Left colon (tissue), 2 donors: ENCODE measurements around the gene CHRNB4. TPM values are rescaled to one million over a fixed set of nuclear protein-coding genes. Genes with fewer than 3 reads are reported as not detected.

Experiments
- ATAC-seq: fragments of 200-7000 bp; cut with Tn5 transposase; one replicate; pipeline ENCODE4 v1.9.1; 2020; ENCODE audit warnings: mild to moderate bottlenecking, moderate library complexity
- DNase-seq, 2 donors: peaks; one replicate each; pipeline ENCODE4 v3.0.0-alpha.2; 2020
- intact Hi-C, 2 donors: fragments of 100-400 bp; cut with DNase I in 1 of 2; cut with micrococcal nuclease in 1 of 2; formaldehyde crosslinking; loops; one replicate each; pipeline versions ENCODE4 v1.11.2 to v1.14.0; 2022; cut with DNase I, micrococcal nuclease
- total RNA-seq, 2 donors: library from RNA; stranded (reverse); fragmentation: NEBNext Ultra II Directional; extraction: Animal tissue kit (Norgen Biotek cat#: 25700); gene quantifications; one replicate each; pipeline ENCODE4 v1.2.1, GENCODE V29; 2021
- donor health status: DM: no; HTN: no; CAD: no.
- donor health status: DM: yes; HTN: yes; CAD: no.

The CHRNB4 gene
- total RNA-seq, 2 donors from 2014 or later: 0.25 TPM; not detected in 1

GRCh38 chr15:78637776-78638435 is 3.1 kb downstream of the CHRNB4 start:
- no peak for ATAC-seq
- no peak for DNase-seq
- intact Hi-C loops: no loop called here

- ATAC-seq: no peak
- no peak for DNase-seq
- intact Hi-C loops: no loop called here
Measured at GRCh38 chr15:78636378-78636859, 4.6 kb downstream of the CHRNB4 start.

- ATAC-seq: no peak
- DNase-seq: no peak
- intact Hi-C loops: no loop called here
Measured at GRCh38 chr15:78635346-78635745, 5.7 kb downstream of the CHRNB4 start.

DNA sequence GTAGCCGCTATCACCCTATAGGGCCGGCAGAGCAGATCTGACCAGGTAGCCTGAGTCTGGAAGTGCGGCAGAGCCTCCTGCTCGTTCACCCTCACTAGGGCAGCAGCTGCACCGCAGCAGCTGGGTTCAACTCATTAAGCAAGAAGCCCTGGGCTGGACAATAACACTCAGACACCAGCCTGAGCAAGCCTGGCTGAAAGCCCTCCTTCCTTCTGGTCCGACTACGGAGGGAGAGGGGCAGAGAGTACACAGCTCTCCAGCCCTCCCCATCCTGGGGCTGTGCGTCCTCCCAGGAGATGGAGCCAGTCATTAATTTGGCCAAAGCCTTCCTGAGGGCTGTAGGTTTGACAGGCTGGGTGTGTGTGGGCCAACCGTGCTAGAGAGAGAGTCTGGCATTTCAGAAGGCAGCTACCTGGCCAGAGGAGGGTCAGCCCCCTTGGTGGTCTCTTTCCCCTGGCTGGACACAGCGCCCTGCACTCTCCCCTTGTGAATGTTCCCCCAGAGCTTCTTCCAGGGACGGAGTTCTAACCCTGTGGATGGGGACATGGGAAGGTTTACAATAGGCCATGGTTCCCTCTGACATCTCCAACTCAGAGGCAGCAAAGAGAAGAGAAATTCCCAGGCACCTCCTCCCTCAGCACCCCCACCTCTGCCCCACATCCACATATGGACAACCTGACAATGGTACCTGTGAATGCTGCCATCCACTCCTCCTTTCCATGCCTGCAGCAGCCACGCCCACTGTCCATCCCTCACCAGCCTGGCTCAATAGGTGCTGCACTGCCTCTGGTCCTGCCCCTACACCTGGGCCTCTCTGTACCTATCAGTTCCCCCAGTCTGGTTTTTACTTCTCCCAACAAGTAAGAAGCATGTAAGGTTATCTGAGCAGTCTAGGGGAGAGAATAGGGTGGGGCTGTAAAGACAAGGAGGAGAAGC is 6.5 kb downstream of the CHRNB4 start:
- intact Hi-C loops: no loop called here
- DNase-seq: no peak
- ATAC-seq: no peak

- no peak for ATAC-seq
- intact Hi-C loops: no loop called here
- DNase-seq: no peak
Measured at GRCh38 chr15:78633348-78633747, 7.7 kb downstream of the CHRNB4 start.

- ATAC-seq: no peak
- intact Hi-C loops: no loop called here
- no peak for DNase-seq
Measured at GRCh38 chr15:78630886-78631633, 9.9 kb downstream of the CHRNB4 start.

GRCh38 chr15:78629716-78630065 is 11.3 kb downstream of the CHRNB4 start:
- intact Hi-C loops: no loop called here
- ATAC-seq: no peak
- DNase-seq: no peak

- DNase-seq: no peak
- no peak for ATAC-seq
- intact Hi-C loops: no loop called here
Measured at GRCh38 chr15:78629031-78629715, 11.8 kb downstream of the CHRNB4 start.

DNA sequence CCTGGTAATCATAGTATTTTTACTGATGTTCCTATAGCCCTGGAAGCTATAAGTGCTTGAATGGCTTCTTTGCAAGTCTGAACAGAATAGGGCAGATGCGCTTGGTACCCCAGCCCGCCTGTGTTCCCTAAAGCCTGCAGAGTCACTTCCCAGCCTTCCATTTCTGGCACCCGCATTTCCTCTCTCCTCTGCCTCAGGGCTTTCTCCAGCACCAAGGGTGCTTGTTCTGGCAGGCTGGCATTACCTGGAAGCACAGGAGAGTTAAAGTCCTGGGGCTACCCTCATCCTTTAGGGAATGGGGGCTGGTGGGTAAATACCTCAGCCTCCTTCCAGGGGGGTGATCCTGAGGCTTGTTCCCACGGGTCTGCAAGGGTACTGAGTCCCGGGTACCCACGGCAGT is 12.8 kb downstream of the CHRNB4 start:
- ATAC-seq (no peak), DNase-seq (no peak)
- intact Hi-C loops: no loop called here

DNA sequence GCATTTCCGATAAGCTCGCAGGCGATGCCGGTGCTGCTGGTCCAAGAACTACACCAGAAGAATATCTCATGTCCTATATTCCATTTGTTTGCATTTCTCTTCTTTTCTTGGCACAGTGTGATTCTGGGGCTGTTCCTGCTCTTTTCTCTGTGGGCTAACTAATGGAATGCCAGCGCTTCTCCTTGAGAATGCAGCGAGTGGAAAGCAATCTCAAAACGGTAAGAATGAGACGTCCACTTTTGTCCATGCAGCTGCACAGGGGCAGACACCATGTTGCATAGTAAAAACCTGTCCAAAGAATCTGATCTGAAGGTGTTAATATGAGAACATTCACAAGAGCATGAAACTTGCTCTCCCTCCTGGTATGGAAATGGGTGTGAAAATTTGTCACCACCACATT is 13.7 kb downstream of the CHRNB4 start:
- ATAC-seq (no peak), DNase-seq (no peak)
- intact Hi-C loops: no loop called here

DNA sequence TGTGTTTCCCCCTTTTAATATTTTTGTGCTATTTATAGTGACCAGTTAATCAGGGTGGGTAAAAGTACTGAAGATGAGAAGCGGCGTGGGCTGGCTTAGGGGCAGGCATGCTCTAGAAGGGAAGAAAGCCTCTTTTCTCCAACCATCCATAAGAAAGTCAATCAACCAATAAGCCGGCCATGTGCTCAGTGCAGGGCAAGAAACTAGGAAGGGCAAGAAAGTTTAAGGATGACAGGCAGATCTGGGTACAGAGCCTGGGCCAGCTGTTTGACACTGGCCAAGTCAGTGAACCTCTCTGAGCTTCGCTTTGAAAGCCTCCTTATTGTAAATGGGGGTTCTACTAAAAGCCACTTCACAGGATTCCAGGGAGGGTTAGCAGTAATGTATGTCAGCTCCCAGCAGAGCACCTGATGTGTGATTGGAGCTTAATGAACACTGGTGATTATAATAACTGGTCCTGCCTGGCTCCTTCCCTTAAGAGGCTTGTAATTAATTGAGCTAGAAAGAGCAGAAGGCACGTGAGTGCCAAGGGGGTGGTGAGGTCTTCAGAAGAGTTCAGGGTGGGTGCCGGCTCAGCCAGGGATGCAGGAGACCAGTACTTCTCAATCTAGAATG is 14.5 kb downstream of the CHRNB4 start:
- intact Hi-C loops: no loop called here
- ATAC-seq (no peak), DNase-seq (no peak)

DNA sequence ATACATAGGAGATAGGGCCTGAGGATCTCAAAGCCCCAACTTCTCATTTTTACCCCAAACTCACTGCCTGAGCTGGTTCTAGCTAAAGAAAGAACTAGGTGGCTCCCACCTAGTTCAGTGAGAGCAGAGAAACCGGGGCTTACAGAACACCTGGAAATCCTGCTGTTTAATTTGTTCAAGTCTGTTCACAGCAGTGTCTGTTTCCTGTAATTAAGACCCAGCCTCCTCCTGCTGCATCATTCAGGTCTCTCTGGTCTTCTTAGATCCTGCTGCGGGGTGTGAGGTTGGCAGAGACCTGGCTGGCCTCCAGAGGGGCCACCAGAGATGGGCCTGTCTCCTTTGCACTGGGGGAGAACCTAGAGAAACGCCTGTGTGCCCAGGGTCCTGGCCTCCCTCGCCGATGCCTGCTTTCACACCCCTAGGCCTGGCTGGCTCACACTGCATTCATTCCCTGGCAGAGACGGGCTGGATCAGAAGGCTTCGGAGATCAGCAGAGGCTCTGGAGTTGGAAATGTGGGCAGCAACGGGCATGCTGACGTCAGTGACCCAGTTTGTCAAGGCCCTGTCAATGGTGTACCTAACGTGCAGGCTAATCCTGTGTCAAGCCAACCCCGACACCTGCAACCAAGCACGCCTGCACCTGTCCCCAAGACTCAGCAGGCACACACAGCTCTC is 15.3 kb downstream of the CHRNB4 start:
- DNase-seq: no peak
- no peak for ATAC-seq
- intact Hi-C loops: no loop called here

- no peak for ATAC-seq
- DNase-seq: no peak
- intact Hi-C loops: no loop called here
Measured at GRCh38 chr15:78624651-78625590, 16.1 kb downstream of the CHRNB4 start.

GRCh38 chr15:78623786-78624497 is 17.1 kb downstream of the CHRNB4 start:
- ATAC-seq (no peak), DNase-seq (no peak)
- intact Hi-C loops: no loop called here

GRCh38 chr15:78621810-78622402 is 19.1 kb downstream of the CHRNB4 start:
- intact Hi-C loops: no loop called here
- ATAC-seq (no peak), DNase-seq (no peak)
